Testis (tissue), 2 donors: ENCODE results near the gene EIF2S2.

Source experiments
- CTCF ChIP-seq, 3 experiments: fragments of 450-650 bp in 2 of 3; fragments of 200-600 bp in 1 of 3; sonication (generic) in 1 of 3; IDR thresholded peaks; one replicate each; pipeline ENCODE4 v1.5.1; 2016 to 2019; ENCODE audit warnings: antibody characterized with exemption in 3 of 3, mild to moderate bottlenecking in 2 of 3, moderate library complexity in 1 of 3
- POLR2A ChIP-seq: fragments of 450-650 bp; IDR thresholded peaks from one replicate; pipeline ENCODE4 v1.6.1; 2017; ENCODE audit warnings: antibody characterized with exemption, mild to moderate bottlenecking, moderate library complexity

DNA sequence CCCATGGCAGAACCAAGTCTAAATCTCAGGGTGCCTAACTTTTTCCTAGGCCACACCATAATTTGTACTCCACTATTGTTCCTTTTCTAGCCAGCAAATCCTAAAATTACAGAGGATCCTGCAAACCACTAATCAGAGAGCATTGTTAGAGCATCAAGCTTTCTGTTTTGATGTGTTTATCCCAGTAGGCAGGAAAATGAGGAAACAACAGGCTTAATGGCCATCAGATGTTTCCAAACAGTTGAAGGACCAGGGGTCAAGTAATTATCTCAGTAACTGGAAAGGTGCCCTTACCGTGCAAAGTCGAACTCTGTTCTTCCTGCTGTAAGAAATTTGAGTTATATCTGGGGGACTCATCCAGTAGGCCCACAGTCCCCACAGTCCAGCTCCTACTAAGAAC, 59.6 kb downstream of the EIF2S2 start:
- TF ChIP-seq CTCF (IDR thresholded peaks at IDR 0.05) (no peak), POLR2A (no peak)
